Neural progenitor cell (in vitro differentiated cells): ENCODE results near the gene ATP13A3. TPM values are rescaled to one million over a fixed set of nuclear protein-coding genes. Genes with fewer than 3 reads are reported as not detected.

Experiments
- DNase-seq: peaks from one replicate; pipeline ENCODE4 v3.0.0-alpha.2; 2016; ENCODE audit warnings: low spot score
- H2AFZ ChIP-seq: fragments of 200-600 bp; sonication (generic); replicated peaks from 2 replicates; pipeline ENCODE4 v1.6.1; 2016; ENCODE audit warnings: antibody characterized with exemption
- H3F3A ChIP-seq: fragments of 200-600 bp; sonication (generic); 2 replicates; pipeline ENCODE4 v1.6.1; 2016; ENCODE audit warnings: antibody characterized with exemption, low read depth
- H3K27ac ChIP-seq: fragments of 200-600 bp; sonication (generic); 2 replicates; pipeline ENCODE4 v1.5.1; 2016; ENCODE audit warnings: mild to moderate bottlenecking
- H3K27me3 ChIP-seq: fragments of 200-600 bp; sonication (generic); 2 replicates; pipeline ENCODE4 v1.6.1; 2016; ENCODE audit warnings: mild to moderate bottlenecking, moderate library complexity
- H3K36me3 ChIP-seq: fragments of 200-600 bp; sonication (generic); 2 replicates; pipeline ENCODE4 v1.5.1; 2016
- H3K4me1 ChIP-seq: fragments of 200-600 bp; sonication (generic); 2 replicates; pipeline ENCODE4 v1.6.1; 2016; ENCODE audit warnings: mixed run types
- H3K4me2 ChIP-seq: fragments of 200-600 bp; sonication (generic); 2 replicates; pipeline ENCODE4 v1.6.1; 2016
- H3K4me3 ChIP-seq: fragments of 200-600 bp; sonication (generic); 2 replicates; pipeline ENCODE4 v1.5.1; 2016
- H3K79me2 ChIP-seq: fragments of 200-600 bp; sonication (generic); 2 replicates; pipeline ENCODE4 v1.6.1; 2016; ENCODE audit warnings: low read depth
- H3K9ac ChIP-seq: fragments of 200-600 bp; sonication (generic); 2 replicates; pipeline ENCODE4 v1.6.1; 2016
- H3K9me3 ChIP-seq: fragments of 200-600 bp; sonication (generic); 2 replicates; pipeline ENCODE4 v1.5.1; 2016; ENCODE audit warnings: low read depth
- H4K20me1 ChIP-seq: fragments of 200-600 bp; sonication (generic); 2 replicates; pipeline ENCODE4 v1.6.1; 2016; ENCODE audit warnings: low read depth
- H3K27ac Mint-ChIP-seq: 3 replicates; pipeline ENCODE4 v1.8.0; 2021; ENCODE audit warnings: mixed read lengths
- H3K27me3 Mint-ChIP-seq: 2 replicates; pipeline ENCODE4 v1.8.0; 2022; ENCODE audit warnings: low read depth, mild to moderate bottlenecking, inconsistent platforms, moderate library complexity, mixed read lengths; ENCODE audit not compliant: insufficient read depth
- H3K36me3 Mint-ChIP-seq: 3 replicates; pipeline ENCODE4 v1.8.0; 2021; ENCODE audit warnings: mixed read lengths
- H3K4me1 Mint-ChIP-seq: 3 replicates; pipeline ENCODE4 v1.8.0; 2021; ENCODE audit warnings: mixed read lengths
- H3K4me3 Mint-ChIP-seq: 3 replicates; pipeline ENCODE4 v1.8.0; 2021; ENCODE audit warnings: mild to moderate bottlenecking, moderate library complexity, mixed read lengths
- H3K9me3 Mint-ChIP-seq: 3 replicates; pipeline ENCODE4 v1.8.0; 2020; ENCODE audit warnings: mixed read lengths
- CTCF ChIP-seq: fragments of 200-600 bp; sonication (generic); IDR thresholded peaks from 2 replicates; pipeline ENCODE4 v1.5.1; 2017; ENCODE audit warnings: antibody characterized with exemption, mild to moderate bottlenecking
- EZH2 ChIP-seq: fragments of 200-600 bp; sonication (generic); IDR thresholded peaks from 2 replicates; pipeline ENCODE4 v1.6.1; 2017; ENCODE audit warnings: antibody characterized with exemption, mild to moderate bottlenecking, moderate library complexity
- EZH2phosphoT487 ChIP-seq: fragments of 200-600 bp; sonication (generic); IDR thresholded peaks from 2 replicates; pipeline ENCODE4 v1.6.1; 2017; ENCODE audit warnings: antibody characterized with exemption
- total RNA-seq: library from RNA; depleted of rRNA; stranded (reverse); fragments of >200 nt; gene quantifications from 2 replicates; pipeline ENCODE4 v1.2.3, GENCODE V29; 2015; ENCODE audit warnings: low replicate concordance

ATP13A3 gene
- total RNA-seq, 1 donor from 2014 or later, result 105 TPM

- Histone ChIP-seq H3K9me3 (no peaks in the 10 kb centered on the region), H3F3A (peaks cover 37% of the 10 kb centered on the region), H3K9ac (no peak overlapping the region), H3K36me3 (peaks cover 4% of the 10 kb centered on the region), H3K4me3 (no peak overlapping the region), H2AFZ (no peak overlapping the region), H3K27me3 (no peaks in the 10 kb centered on the region), H3K4me1 (no peaks in the 10 kb centered on the region), H4K20me1 (no peaks in the 10 kb centered on the region), H3K79me2 (no peaks in the 10 kb centered on the region), H3K4me2 (no peak overlapping the region), H3K27ac (no peak overlapping the region)
- peaks cover 24% of the 10 kb centered on the region for H3K4me1 Mint-ChIP-seq
- TF ChIP-seq EZH2phosphoT487, result no peak
- TF ChIP-seq CTCF, result no peak
- no peak for TF ChIP-seq EZH2
- H3K36me3 Mint-ChIP-seq, result no peaks in the 10 kb centered on the region
- H3K4me3 Mint-ChIP-seq, result no peak overlapping the region
- H3K27me3 Mint-ChIP-seq, result no peaks in the 10 kb centered on the region
- no peaks in the 10 kb centered on the region for H3K9me3 Mint-ChIP-seq
- H3K27ac Mint-ChIP-seq, result peak overlapping the region; percentile 6
- DNase-seq, result no peak
These were observed 79.4 kb downstream of the ATP13A3 start for GRCh38 chr3:194407423-194407822.

- H3K27me3 ChIP-seq, result no peaks in the 10 kb centered on the region
- TF ChIP-seq CTCF (no peak), EZH2phosphoT487 (no peak), EZH2 (no peak)
- no peak overlapping the region for H3K9ac ChIP-seq
These were observed 81.0 kb downstream of the ATP13A3 start for GRCh38 chr3:194405766-194406165.

GRCh38 chr3:194404365-194405140 is 82.2 kb downstream of the ATP13A3 start:
- Mint-ChIP-seq H3K4me1 (peaks cover 30% of the 10 kb centered on the region), H3K36me3 (peaks cover 2% of the 10 kb centered on the region), H3K4me3 (no peak overlapping the region), H3K27me3 (peaks cover 2% of the 10 kb centered on the region), H3K27ac (no peak overlapping the region), H3K9me3 (no peaks in the 10 kb centered on the region)
- peak; percentile 55 for DNase-seq
- TF ChIP-seq EZH2 (no peak), EZH2phosphoT487 (no peak), CTCF (peak; percentile 90)
- Histone ChIP-seq H3K4me2 (no peak overlapping the region), H3K9ac (no peak overlapping the region), H2AFZ (no peak overlapping the region), H3F3A (peaks cover 49% of the 10 kb centered on the region), H3K79me2 (no peaks in the 10 kb centered on the region), H3K27ac (no peak overlapping the region), H3K27me3 (peaks cover 6% of the 10 kb centered on the region), H3K36me3 (no peaks in the 10 kb centered on the region), H3K4me1 (no peaks in the 10 kb centered on the region), H3K9me3 (no peaks in the 10 kb centered on the region), H4K20me1 (no peaks in the 10 kb centered on the region), H3K4me3 (no peak overlapping the region)

More at GRCh38 chr3:194405766-194406165, 81.0 kb downstream of the ATP13A3 start:
- H3K9me3 ChIP-seq, result no peaks in the 10 kb centered on the region
- no peaks in the 10 kb centered on the region for H3K36me3 ChIP-seq
- no peak overlapping the region for H3K27ac ChIP-seq
- H3K4me2 ChIP-seq, result no peak overlapping the region
- H3K4me3 ChIP-seq, result no peak overlapping the region
- H3K27ac Mint-ChIP-seq, result no peak overlapping the region
- peaks cover 49% of the 10 kb centered on the region for H3F3A ChIP-seq
- no peak for DNase-seq
- H3K4me3 Mint-ChIP-seq, result no peak overlapping the region
- no peaks in the 10 kb centered on the region for H3K27me3 Mint-ChIP-seq
- H4K20me1 ChIP-seq, result no peaks in the 10 kb centered on the region
- no peaks in the 10 kb centered on the region for H3K36me3 Mint-ChIP-seq
- no peaks in the 10 kb centered on the region for H3K9me3 Mint-ChIP-seq
- peaks cover 38% of the 10 kb centered on the region for H3K4me1 Mint-ChIP-seq
- H2AFZ ChIP-seq, result no peak overlapping the region
- H3K4me1 ChIP-seq, result no peaks in the 10 kb centered on the region
- no peaks in the 10 kb centered on the region for H3K79me2 ChIP-seq
